ENCODE data around the gene DEFB131B. TPM values are rescaled to one million over a fixed set of nuclear protein-coding genes. Genes with fewer than 3 reads are reported as not detected.
"Not testable (repeated sequence)": the region's sequence is repeated elsewhere in the genome, so short reads cannot be mapped to it uniquely, and the experiment has no call there.

Gene DEFB131B
- polyA plus RNA-seq, 1 donor (not counting 4 experiments of a cell fraction or from before 2014, with no cell fraction given): not detected

DNA sequence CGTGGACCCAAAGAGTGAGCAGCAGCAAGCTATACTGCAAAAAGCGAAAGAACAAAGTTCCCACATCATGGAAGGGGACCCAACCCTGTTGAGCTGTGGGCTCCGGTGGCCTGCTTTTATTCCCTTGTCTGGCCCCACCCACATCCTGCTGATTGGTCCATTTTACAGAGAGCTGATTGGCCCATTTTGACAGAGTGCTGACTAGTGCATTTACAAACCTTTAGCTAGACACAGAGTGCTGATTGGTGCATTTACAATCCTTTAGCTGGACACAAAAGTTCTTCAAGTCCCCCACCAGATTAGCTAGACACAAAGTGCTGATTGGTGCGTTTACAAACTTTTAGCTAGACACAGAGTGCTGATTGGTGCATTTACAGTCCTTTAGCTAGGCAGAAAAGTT lies 34.9 kb upstream of the DEFB131B start:
- dilution Hi-C loops (cut with MboI; ENCODE audit: extremely low pct_ligation_motif_present, low sequenced_read_pairs); H3K4me1 ChIP-seq (ENCODE audit: control insufficient read depth, extremely low read depth, insufficient read depth, low read length); H3K27me3 ChIP-seq (ENCODE audit: control insufficient read depth, extremely low read depth, insufficient read depth, low read length); H3K9ac ChIP-seq (ENCODE audit: control insufficient read depth, extremely low read depth, insufficient read depth, low read length); H3K9me1 ChIP-seq (ENCODE audit: control insufficient read depth, extremely low read depth, insufficient read depth, low read length); FAIRE-seq; H3K79me2 ChIP-seq (ENCODE audit: control insufficient read depth, insufficient read depth, low read length); H3K4me2 ChIP-seq (ENCODE audit: control insufficient read depth, extremely low read depth, insufficient read depth, low read depth, low read length); H3K9me3 ChIP-seq (ENCODE audit: control insufficient read depth, low read depth, low read length); H2AFZ ChIP-seq (ENCODE audit: control insufficient read depth, low read length); H4K20me1 ChIP-seq (ENCODE audit: control insufficient read depth, extremely low read depth, insufficient read depth, low read length); H3K4me3 ChIP-seq (ENCODE audit: control insufficient read depth in 2 of 3, extremely low read depth in 1 of 3, insufficient read depth in 2 of 3, low read depth in 1 of 3, low read length in 3 of 3); H3K36me3 ChIP-seq (ENCODE audit: control insufficient read depth in 2 of 2, extremely low read depth in 1 of 2, insufficient read depth in 2 of 2, low read length in 2 of 2); H3K27ac ChIP-seq (ENCODE audit: control insufficient read depth, insufficient read depth, low read length); DNase-seq (ENCODE audit: low read depth, low spot score): not testable (repeated sequence)

DNA sequence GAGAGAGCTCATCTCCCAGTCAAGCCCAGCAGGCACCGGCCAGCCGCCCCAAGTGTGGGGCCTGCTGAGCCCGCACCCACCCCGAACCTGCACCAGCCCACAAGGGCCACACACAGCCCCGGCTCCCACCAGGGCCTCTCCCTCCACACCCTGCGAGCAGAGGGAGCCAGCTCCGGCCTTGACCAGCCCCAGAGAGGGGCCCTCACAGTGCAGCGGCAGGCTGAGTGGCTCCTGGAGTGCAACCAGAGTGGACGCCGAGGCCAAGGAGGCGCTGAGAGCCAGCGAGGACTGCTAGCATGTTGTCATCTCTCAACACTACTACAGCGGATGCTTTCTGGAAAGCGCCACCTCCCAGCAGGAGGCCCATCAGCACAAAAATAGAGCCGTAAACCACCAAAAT lies 34.4 kb upstream of the DEFB131B start:
- Histone ChIP-seq H4K20me1 (ENCODE audit: control insufficient read depth, extremely low read depth, insufficient read depth, low read length) (no peaks in the 10 kb centered on the region), H3K4me3 (ENCODE audit: control insufficient read depth in 2 of 3, extremely low read depth in 1 of 3, insufficient read depth in 2 of 3, low read depth in 1 of 3, low read length in 3 of 3) (no peak overlapping the region), H3K36me3 (ENCODE audit: control insufficient read depth in 2 of 2, extremely low read depth in 1 of 2, insufficient read depth in 2 of 2, low read length in 2 of 2) (no peaks in the 10 kb centered on the region), H2AFZ (ENCODE audit: control insufficient read depth, low read length) (no peak overlapping the region), H3K4me2 (ENCODE audit: control insufficient read depth, extremely low read depth, insufficient read depth, low read depth, low read length) (no peak overlapping the region), H3K9me1 (ENCODE audit: control insufficient read depth, extremely low read depth, insufficient read depth, low read length) (no peaks in the 10 kb centered on the region), H3K27me3 (ENCODE audit: control insufficient read depth, extremely low read depth, insufficient read depth, low read length) (no peaks in the 10 kb centered on the region), H3K79me2 (ENCODE audit: control insufficient read depth, insufficient read depth, low read length) (no peaks in the 10 kb centered on the region), H3K4me1 (ENCODE audit: control insufficient read depth, extremely low read depth, insufficient read depth, low read length) (peaks cover 4% of the 10 kb centered on the region), H3K9ac (ENCODE audit: control insufficient read depth, extremely low read depth, insufficient read depth, low read length) (no peak overlapping the region), H3K27ac (ENCODE audit: control insufficient read depth, insufficient read depth, low read length) (no peak overlapping the region), H3K9me3 (ENCODE audit: control insufficient read depth, low read depth, low read length) (no peaks in the 10 kb centered on the region)
- dilution Hi-C loops (cut with MboI; ENCODE audit: extremely low pct_ligation_motif_present, low sequenced_read_pairs): no loop called here
- DNase-seq (ENCODE audit: low read depth, low spot score) (no peak), FAIRE-seq (no peak)
- no peak for TF ChIP-seq CTCF (optimal IDR thresholded peaks at IDR 0.05 in 1 of 3, IDR thresholded peaks at IDR 0.05 in 1 of 3, conservative IDR thresholded peaks at IDR 0.05 in 1 of 3; ENCODE audit: extremely low read depth in 1 of 3, insufficient read depth in 2 of 3, low read length in 3 of 3)
- no peak for TF ChIP-seq EZH2 (IDR thresholded peaks at IDR 0.05; ENCODE audit: low read length)

DNA sequence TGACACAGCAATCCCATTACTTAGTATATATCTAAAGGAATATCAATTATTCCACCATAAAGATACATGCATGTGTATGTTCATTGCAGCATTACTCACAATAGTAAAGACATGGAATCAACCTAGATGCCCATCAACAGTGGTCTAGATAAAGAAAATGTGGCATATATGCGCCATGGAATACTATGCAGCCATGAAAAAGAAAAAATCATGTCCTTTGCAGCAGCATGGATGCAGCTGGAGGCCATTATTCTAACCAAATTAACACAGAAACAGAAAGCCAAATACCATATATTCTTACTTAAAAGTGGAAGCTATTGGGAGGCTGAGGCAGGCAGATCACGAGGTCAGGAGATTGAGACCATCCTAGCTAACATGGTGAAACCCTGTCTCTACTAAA lies 24.4 kb upstream of the DEFB131B start:
- H3K36me3 ChIP-seq (ENCODE audit: control insufficient read depth in 2 of 2, extremely low read depth in 1 of 2, insufficient read depth in 2 of 2, low read length in 2 of 2); H3K9me3 ChIP-seq (ENCODE audit: control insufficient read depth, low read depth, low read length); FAIRE-seq; H2AFZ ChIP-seq (ENCODE audit: control insufficient read depth, low read length); H3K4me1 ChIP-seq (ENCODE audit: control insufficient read depth, extremely low read depth, insufficient read depth, low read length); H3K27ac ChIP-seq (ENCODE audit: control insufficient read depth, insufficient read depth, low read length); H3K4me3 ChIP-seq (ENCODE audit: control insufficient read depth in 2 of 3, extremely low read depth in 1 of 3, insufficient read depth in 2 of 3, low read depth in 1 of 3, low read length in 3 of 3); dilution Hi-C loops (cut with MboI; ENCODE audit: extremely low pct_ligation_motif_present, low sequenced_read_pairs); H3K27me3 ChIP-seq (ENCODE audit: control insufficient read depth, extremely low read depth, insufficient read depth, low read length); DNase-seq (ENCODE audit: low read depth, low spot score); H3K9me1 ChIP-seq (ENCODE audit: control insufficient read depth, extremely low read depth, insufficient read depth, low read length); H3K9ac ChIP-seq (ENCODE audit: control insufficient read depth, extremely low read depth, insufficient read depth, low read length); H4K20me1 ChIP-seq (ENCODE audit: control insufficient read depth, extremely low read depth, insufficient read depth, low read length); H3K4me2 ChIP-seq (ENCODE audit: control insufficient read depth, extremely low read depth, insufficient read depth, low read depth, low read length); H3K79me2 ChIP-seq (ENCODE audit: control insufficient read depth, insufficient read depth, low read length): not testable (repeated sequence)

- H3K79me2 ChIP-seq (ENCODE audit: control insufficient read depth, insufficient read depth, low read length); DNase-seq (ENCODE audit: low read depth, low spot score); H3K4me3 ChIP-seq (ENCODE audit: control insufficient read depth in 2 of 3, extremely low read depth in 1 of 3, insufficient read depth in 2 of 3, low read depth in 1 of 3, low read length in 3 of 3); H4K20me1 ChIP-seq (ENCODE audit: control insufficient read depth, extremely low read depth, insufficient read depth, low read length); H3K4me1 ChIP-seq (ENCODE audit: control insufficient read depth, extremely low read depth, insufficient read depth, low read length); H3K36me3 ChIP-seq (ENCODE audit: control insufficient read depth in 2 of 2, extremely low read depth in 1 of 2, insufficient read depth in 2 of 2, low read length in 2 of 2); H2AFZ ChIP-seq (ENCODE audit: control insufficient read depth, low read length); H3K9me1 ChIP-seq (ENCODE audit: control insufficient read depth, extremely low read depth, insufficient read depth, low read length); H3K4me2 ChIP-seq (ENCODE audit: control insufficient read depth, extremely low read depth, insufficient read depth, low read depth, low read length); H3K9me3 ChIP-seq (ENCODE audit: control insufficient read depth, low read depth, low read length); dilution Hi-C loops (cut with MboI; ENCODE audit: extremely low pct_ligation_motif_present, low sequenced_read_pairs); H3K27me3 ChIP-seq (ENCODE audit: control insufficient read depth, extremely low read depth, insufficient read depth, low read length); H3K27ac ChIP-seq (ENCODE audit: control insufficient read depth, insufficient read depth, low read length); H3K9ac ChIP-seq (ENCODE audit: control insufficient read depth, extremely low read depth, insufficient read depth, low read length); FAIRE-seq: not testable (repeated sequence)
These were observed 22.4 kb upstream of the DEFB131B start for GRCh38 chr11:71855880-71856279.
